ENCODE results near the gene ABI2.
"Not testable (repeated sequence)": the region's sequence is repeated elsewhere in the genome, so short reads cannot be mapped to it uniquely, and the experiment has no call there.

ABI2 gene

DNA sequence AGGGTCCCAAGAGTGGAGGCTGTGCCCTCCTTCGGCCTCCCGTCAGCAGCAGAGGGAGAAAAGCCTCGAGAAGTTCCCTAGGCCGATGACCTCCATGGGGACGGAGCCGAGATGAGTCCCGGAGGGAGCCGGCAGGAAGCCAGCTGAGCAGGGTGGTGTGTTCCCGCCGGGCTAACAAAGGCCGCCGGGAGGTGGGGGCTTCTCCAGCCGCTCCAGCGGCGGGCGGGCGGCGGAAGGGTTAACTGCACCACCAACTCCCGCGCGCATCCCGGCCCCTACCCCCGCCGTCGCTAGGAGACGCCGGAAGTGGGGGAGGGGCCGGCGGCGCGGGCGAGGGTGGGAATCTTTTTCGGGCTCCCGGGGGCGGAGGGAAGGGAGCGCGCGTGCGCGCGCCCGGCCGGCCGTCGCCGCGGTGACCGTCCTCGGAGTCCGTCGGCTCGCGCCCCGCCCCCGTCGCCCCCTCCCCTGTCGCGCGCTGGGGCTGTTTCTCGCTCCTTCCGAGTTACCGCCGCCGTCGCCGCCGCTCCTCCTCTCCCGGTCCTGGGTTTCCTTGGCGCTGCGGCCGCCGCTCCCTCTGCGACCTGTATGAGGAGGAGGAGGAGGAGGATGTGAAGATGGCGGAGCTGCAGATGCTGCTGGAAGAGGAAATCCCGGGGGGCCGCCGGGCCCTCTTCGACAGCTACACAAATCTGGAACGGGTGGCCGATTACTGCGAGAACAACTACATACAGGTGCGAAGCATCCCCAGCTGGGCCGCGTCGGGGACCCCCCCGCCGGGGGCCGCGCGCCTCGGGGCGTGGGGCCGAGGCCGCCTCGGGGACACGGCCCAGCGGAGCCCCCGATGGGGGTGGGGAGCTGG lies at the start of gene ABI2:
Gene ABI2, plus strand, starts transcription at position 494 of the 859 bp plus-strand sequence. Its CDS starts 121 bp downstream, at position 615.
- DNase-seq (ENCODE audit: low read depth, low spot score) = peak; percentile 98

DNA sequence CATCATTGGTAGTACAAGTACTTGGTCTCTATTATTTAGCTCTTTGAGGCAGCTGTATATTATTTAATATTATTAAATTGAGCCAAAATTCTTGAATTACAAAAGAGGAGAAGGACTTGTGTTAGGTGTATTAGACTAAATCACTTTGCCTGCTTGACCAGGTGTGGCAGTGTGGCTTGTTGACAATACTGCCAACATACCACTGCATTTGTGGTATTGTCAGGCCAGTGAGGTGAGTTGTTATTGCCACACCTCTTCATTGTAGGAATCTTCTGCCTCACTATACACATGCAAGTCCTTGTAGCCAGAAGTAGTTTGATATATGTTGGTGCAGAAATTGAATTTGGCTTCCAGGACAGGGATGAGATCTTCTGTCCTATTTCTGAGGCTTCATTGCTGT lies 48.9 kb upstream of the ABI2 start:
- no peak for DNase-seq (ENCODE audit: low read depth, low spot score)

DNA sequence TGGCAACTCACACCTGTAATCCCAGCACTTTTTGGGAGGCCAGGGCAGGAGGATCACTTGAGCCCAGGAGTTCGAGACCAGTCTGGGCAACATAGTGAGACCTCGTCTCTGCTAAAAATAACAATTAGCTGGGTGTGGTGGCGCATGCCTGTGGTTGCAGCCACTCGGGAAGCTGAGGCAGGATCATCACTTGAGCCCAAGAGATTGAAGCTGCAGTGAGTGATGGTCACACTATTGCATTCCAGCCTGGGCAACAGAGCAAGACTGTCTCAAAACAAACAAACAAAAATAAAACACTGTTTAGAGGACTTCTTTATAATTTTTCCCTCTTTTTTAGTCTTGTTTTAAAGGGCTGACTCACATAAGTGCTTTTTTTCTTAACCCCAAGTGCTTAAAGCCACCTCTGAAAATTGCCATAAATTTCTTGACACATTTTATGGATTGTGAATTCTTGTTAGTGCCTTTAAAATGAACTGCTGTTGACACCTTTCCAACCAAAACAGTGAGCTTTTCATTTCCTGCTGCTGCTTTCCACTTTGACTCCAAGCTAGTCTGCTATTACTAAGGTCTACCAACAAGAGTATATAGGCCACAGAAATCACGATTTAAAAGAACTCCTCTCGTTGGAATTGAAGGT lies 47.6 kb upstream of the ABI2 start:
- no peak for DNase-seq (ENCODE audit: low read depth, low spot score)

DNA sequence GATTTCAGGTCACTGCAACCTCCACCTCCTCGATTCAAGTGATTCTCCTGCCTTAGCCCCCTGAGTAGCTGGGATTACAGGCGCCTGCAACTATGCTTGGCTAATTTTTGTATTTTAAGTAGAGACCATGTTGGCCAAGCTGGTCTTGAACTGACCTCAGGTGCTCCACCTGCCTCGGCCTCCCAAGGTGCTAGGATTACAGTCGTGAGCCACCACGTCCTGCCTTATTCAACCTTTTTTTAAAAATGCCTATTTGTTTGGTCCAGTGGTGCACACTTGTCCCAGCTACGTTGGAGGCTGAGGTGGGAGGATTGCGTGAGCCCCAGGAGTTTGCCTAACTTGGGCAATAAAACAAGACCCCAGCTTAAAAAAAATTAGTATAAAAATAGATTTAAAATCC lies 46.1 kb upstream of the ABI2 start:
- no peak for DNase-seq (ENCODE audit: low read depth, low spot score)

DNA sequence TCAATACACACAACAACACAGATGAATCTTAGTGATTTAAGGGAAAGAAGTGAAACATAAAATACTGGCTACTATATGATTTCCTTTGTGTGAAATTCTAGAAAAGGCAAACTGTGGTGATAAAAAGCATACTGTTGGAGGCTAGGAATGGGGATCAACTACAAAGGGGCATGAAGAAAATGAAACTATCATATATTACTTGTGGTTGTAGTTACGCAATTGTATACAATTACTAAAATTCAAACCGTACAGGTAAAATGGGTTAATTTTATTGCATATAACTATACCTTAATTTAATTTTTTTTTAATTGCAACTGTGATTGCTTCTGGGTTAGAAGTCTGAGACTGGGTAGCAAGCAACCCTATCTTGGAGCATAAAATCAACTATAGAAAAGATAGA lies 41.7 kb upstream of the ABI2 start:
- DNase-seq (ENCODE audit: low read depth, low spot score) = no peak

DNA sequence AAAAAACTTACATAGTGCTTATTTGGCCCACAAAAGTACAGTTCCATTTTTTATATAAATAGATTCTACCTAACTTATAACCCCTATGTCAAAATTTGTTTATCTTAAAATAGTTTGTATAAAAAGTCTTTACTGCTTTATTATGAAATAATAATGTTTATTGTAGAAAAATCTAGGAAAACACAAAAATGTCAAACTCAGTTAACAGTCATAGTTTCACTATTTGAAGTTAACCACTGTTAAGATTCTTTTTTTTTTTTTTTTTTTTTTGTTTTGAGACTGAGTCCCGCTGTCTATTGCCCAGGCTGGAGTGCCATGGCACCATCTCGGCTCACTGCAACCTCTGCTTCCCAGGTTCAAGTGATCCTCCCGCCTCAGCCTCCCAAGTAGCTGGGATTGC lies 26.5 kb upstream of the ABI2 start:
- DNase-seq (ENCODE audit: low read depth, low spot score) = no peak

DNA sequence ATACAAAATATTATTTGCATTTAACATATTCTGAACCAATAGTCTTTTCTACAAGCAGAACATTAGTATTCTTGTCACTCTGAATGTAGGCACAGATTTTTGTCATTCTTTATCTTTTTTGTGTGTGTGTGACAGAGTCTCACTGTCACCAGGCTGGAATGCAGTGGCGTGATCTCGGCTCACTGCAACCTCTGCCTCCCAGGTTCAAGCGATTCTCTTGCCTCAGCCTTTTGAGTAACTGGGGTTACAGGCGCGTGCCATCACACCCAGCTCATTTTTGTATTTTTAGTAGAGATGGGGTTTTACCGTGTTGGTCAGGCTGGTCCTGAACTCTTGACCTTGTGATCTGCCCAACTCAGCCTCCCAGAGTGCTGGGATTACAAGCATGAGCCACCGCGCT lies 25.6 kb upstream of the ABI2 start:
- not testable (repeated sequence) for DNase-seq (ENCODE audit: low read depth, low spot score)

DNA sequence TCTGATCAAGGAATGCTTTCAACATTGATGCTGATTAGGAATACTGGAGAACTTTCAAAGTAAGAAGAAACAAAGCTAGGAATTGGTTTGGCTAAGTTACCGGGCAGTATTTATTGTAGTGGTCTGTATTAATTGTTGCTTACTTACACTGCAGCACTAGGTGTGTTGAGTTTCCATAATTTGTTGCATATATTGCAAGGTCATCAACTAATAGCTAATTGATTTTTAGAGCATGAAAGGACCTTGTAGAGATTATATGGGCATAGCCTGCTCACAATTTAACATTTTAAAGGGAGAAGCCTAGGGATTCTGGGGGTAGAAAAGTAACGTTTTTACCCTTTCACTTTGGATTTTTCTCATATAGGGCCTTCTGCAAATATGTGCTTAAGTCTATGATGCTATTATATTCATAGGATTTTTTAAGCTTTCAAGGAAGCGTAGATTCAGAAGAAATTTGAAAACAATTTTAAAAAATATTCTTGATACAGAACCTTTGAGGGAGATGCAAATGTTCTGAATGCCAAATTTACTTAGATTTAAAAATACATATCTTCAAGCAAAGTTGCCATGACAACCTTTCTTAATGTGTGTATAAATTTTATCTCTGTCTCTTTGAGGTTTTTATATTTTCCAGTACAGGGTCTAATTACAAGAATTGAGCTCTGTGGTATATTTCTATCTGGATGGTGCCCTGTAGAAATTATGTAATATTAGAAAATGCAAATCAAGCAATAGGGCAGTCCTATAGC lies 17.3 kb upstream of the ABI2 start:
- DNase-seq (ENCODE audit: low read depth, low spot score) = no peak

DNA sequence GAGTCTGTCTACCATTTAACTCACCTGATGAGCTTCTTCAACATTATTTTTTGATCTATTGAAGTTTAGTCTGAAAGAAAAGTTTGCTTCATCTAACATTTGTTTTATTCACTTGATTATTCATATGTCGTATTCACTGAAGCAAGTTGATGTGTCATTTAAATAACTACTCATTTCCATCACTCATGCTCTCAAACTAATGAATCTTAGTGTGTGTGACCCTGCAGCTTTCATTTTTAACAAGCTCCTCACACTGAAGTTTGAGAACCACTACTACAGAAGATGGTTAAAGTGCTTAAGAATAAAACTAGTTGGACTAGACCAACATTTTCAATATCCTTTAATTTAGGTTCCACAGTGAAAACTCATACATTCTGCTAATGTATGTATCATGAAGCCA lies 1.8 kb upstream of the ABI2 start:
- DNase-seq (ENCODE audit: low read depth, low spot score) = no peak

DNA sequence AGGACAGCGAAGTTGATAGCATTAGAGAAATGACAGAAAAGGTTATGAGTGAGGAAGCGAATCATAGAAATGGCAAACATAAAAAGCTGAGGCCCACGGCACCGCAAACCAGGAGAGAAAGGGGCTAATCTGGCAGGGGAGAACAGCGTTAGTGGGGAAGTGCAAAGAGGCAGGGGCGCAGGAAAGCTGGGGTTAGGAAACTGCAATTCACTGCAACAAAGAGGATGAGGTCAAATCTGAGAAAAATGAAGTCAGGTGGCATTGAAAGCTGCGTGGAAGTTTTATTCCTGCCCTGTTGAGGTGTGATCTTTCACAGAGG lies 653 bp upstream of the ABI2 start:
- no peak for DNase-seq (ENCODE audit: low read depth, low spot score)

DNA sequence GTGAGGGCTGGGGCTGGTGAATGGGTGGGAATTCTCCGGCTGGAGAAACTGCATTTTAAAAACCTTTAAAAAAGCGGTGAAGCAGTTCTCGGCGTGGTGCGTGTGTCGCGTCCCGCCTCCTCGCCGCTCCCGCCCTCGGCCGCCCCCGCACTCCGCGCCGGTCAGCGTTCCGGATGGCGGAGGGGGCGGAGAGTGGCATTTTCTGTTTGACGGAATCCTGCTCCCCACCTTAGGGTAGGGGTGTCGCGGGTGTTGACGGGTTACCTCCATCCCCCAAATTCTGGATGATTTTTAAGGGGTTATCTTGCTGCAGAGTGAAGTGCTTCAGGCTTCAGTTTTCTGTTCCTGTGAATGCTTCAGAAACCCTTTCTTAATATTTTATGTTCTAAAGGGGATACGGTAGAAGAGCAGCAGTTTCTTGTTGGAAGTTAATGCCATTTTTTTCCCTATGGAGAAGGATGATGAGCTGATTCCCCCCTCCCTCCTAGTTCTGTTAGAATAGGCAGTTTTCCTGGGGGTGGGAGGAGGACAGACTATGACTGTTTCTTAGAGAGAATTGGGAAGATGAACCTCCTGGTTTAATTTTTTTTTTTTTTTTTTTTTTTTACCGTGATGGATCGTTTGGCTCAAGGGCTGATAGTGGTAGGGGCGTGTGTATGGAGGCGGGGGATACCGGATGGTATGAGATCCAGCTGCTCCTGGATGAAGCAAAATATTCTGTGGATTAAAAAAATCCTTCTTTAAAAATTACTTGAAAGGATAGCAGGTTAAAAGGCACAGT lies 756 bp downstream of the ABI2 start:
- peak; percentile 51 for DNase-seq (ENCODE audit: low read depth, low spot score)

DNA sequence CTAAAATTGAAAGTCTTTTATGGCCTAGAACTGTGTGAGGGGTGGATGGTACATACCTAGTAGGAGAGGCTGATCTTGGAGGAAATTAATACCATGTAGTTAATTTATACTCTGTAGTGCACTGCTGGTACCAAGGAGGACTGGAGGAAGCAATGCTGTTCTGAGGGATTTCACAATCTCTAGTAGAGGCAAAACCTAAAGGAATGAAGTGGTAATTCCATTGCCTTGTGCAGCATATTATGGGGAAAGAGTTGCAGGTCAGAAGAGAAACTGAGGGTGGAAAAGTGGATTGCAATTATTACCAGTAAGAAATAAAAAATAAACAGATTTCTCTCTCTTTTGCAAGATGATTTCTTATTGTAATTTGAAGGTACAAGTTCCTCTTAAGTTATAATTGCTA lies 2.2 kb downstream of the ABI2 start:
- no peak for DNase-seq (ENCODE audit: low read depth, low spot score)

DNA sequence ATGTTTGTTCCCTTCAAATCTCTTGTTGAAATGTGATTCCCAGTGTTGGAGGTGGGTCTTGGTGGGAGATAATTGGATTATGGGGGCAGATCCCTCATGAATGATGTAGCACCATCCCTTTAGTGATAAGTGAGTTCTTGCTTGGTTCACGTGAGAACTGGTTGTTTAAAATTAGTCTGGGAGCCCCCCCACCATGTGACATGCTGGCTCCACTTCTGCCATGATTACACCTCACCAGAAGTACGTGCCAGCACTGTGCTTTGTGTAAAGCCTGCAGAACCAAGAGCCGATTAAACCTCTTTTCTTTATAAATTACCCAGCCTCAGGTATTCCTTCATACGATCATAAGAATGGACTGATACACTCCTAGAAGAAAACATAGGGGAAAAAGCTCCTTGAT lies 10.1 kb downstream of the ABI2 start:
- DNase-seq (ENCODE audit: low read depth, low spot score) = no peak

DNA sequence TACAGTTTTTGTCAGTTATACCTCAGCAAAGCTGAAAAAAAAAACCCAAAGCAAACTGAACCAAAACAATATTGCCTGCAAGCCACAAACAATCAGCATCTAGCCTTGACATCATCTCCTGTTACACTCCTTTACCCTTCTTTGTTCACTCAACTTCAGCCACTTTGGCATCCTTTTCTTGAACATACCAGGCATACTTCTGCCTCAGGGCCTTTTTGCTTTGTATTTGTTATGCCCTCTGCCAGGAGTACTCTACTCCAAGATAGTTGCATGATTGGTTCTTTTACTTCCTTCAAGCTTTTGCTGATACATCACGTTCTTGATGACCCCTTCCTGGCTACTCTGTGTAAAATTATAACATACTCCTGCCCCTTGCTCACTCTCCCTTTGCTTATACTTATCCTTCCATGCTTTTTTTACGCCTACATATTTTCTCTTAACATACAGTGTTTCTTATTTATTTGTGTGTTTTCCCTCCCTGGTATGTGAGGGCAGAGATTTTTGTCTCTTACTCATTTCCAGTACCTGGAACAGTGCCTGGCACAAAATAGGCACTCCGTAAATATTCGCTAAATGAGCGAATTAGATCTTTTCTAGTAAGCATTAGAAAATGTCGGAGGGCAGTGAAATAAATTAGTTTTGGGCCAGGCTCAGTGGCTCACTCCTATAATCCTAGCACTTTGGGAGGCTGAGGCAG lies 12.7 kb downstream of the ABI2 start:
- DNase-seq (ENCODE audit: low read depth, low spot score) = peak; percentile 38

DNA sequence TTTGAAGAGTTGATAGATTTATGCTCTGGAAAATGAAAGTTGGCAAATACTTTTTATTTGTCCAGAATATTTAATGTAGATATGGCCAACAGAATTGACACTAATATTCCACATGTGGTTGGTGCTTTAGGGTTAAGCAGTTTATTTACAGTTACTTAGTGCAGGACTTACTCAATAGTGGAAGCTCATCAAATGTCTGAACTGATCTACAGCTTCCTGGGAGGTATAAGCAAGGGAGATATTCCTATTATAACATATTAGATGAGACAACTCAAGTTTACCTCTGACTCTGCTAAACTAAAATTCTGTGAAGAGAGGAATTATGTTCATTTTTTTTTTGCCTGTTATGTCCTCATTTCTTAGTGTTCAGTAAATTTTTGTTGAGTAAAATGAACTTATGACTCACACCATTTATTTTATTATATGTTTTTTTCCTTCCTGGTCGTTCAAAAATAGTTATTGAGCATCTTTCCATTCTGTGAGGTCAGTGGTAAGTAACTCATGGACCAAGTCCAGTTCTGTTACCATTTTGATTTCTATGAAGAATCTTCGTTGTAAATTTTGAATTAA lies 13.6 kb downstream of the ABI2 start:
- no peak for DNase-seq (ENCODE audit: low read depth, low spot score)

DNA sequence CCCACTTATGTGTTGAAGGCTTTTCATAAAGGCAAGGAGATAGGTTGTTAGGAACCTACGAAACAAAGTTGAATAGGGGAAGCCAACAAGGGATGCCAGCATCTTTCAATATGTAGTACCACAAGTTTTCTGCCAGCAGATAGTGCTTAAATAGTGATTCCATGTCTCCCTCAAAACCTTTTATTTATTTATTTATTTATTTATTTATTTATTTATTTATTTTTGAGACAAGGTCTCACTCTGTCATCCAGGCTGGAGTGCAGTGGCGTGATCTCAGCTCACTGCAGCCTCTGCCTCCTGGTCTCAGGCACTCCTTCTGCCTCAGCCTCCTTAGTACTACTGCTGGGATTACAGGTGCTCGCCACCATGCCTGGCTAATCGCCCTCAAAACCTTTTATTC lies 14.2 kb downstream of the ABI2 start:
- DNase-seq (ENCODE audit: low read depth, low spot score) = not testable (repeated sequence)

DNA sequence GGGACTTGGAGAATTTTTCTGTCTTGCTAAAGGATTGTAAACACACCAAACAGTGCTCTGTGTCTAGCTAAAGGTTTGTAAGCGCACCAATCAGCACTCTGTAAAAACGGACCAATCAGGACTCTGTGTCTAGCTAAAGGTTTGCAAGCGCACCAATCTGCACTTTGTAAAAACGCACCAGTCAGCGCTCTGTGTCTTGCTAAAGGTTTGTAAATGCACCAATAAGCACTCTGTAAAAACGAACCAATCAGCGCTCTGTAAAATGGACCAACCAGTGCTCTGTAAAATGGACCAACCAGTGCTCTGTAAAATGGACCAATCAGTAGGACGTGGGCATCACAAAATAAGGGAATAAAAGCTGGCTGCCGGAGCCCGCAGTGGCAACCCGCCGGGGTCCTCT lies 16.5 kb downstream of the ABI2 start:
- no peak for DNase-seq (ENCODE audit: low read depth, low spot score)

DNA sequence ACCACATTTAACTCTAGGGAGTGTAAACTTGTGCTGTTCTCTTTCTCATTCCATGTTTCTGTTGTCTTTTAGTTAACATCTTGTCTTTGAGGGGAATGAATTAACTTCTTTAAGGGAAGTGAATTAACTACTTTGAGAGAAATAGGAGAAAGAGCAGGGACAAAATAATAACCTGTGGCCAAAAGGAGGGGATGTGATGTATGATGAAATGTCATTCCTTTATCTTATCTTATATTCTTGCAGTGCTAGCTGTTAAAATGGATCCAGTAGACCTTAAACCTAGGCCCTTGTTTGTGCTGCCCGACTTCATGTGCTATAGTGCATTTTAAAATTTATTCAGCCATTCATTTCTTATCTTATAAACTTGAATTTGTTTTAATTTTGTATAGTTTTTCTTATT lies 18.4 kb downstream of the ABI2 start:
- DNase-seq (ENCODE audit: low read depth, low spot score) = no peak

DNA sequence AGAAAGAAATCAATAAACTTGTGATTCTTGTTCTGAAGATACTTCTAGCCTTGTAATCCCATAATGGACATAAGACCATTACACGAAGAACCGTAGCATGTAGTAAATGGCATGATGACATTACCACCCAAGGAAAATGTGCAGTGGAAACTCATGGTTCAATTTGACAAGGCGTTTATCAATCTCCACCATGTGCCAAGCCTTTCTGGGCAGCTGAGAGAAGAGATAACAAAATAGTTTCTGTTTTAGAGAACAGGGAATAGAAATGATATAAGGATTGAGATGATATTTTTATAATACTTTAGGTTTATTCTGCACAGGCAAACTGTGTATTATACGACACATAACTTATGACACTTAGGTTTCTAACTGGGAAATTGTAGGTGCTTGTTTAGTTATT lies 19.2 kb downstream of the ABI2 start:
- no peak for DNase-seq (ENCODE audit: low read depth, low spot score)

DNA sequence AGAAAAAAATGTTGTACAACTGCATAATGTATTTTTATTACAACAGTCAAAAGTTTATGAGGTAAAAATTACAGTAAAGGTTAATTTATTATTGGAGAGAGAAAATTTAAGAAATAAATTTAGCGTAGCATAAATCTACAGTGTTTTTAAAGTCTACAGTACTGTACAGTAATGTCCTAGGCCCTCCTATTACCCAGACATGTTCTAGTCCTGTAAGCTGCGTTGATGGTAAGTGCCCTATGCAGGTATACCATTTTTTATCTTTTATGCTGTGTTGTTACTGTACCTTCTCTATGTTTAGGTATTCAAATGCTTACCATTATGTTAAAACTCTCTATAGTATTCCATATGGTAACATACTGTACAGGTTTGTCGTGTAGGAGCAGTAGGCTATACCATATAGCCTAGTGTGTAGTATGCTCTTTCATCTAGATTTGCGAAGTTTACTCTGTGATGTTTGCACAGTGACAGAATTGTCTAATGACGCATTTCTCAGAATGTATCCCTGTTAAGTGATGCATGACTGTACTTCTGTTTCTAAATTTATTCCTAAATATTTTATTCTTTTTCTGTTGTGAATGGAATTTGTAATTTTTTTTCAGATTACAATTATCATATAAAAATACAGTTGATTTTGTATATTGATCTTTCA lies 24.5 kb downstream of the ABI2 start:
- no peak for DNase-seq (ENCODE audit: low read depth, low spot score)

DNA sequence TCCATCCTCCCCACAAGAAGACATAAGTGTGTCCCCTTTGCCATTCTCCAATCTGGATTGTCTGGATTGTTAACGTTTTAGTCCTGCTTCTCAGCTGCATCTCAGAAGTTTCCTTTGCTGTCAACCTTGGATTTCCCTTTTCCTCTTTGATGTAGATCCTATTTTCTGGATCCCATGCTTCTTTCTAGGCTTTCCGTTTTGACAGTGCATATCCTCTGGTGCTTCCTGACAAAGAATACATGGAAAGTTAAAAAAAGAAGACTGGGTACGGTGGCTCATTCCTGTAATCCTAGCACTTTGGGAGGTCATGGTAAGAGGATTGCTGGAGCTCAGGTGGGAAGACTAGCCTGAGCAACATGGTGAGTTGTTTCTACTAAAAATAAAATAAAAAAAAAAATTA lies 26.8 kb downstream of the ABI2 start:
- no peak for DNase-seq (ENCODE audit: low read depth, low spot score)

All from ELF-1 (cell line).